ENCODE results near the gene TNC.

Gene TNC

GRCh38 chr9:115158661-115159481 lies 40.9 kb upstream of the TNC start:
- H3K9me3 ChIP-seq: no peaks in the 10 kb centered on the region
- H3K27me3 ChIP-seq: no peaks in the 10 kb centered on the region
- no peak for DNase-seq
- TF ChIP-seq CTCF (IDR thresholded peaks at IDR 0.05; ENCODE audit: low read depth, low read length): no peak
- H3K4me3 ChIP-seq (ENCODE audit: low read depth, low read length): no peak overlapping the region
- H3K4me1 ChIP-seq: no peaks in the 10 kb centered on the region
- H3K36me3 ChIP-seq: no peaks in the 10 kb centered on the region

- TF ChIP-seq CTCF (IDR thresholded peaks at IDR 0.05; ENCODE audit: low read depth, low read length): no peak
- no peaks in the 10 kb centered on the region for H3K4me1 ChIP-seq
- H3K36me3 ChIP-seq: no peaks in the 10 kb centered on the region
- H3K27me3 ChIP-seq: no peaks in the 10 kb centered on the region
- H3K9me3 ChIP-seq: no peaks in the 10 kb centered on the region
- no peak for DNase-seq
- H3K4me3 ChIP-seq (ENCODE audit: low read depth, low read length): no peak overlapping the region
Measured at GRCh38 chr9:115157245-115157674, 39.3 kb upstream of the TNC start.

- Histone ChIP-seq H3K27me3 (no peaks in the 10 kb centered on the region), H3K4me3 (ENCODE audit: low read depth, low read length) (no peak overlapping the region), H3K4me1 (no peaks in the 10 kb centered on the region), H3K36me3 (no peaks in the 10 kb centered on the region), H3K9me3 (no peaks in the 10 kb centered on the region)
- no peak for DNase-seq
- no peak for TF ChIP-seq CTCF (IDR thresholded peaks at IDR 0.05; ENCODE audit: low read depth, low read length)
Measured at GRCh38 chr9:115155037-115155436, 37.1 kb upstream of the TNC start.

- Histone ChIP-seq H3K9me3 (no peaks in the 10 kb centered on the region), H3K4me1 (no peaks in the 10 kb centered on the region), H3K4me3 (ENCODE audit: low read depth, low read length) (no peak overlapping the region), H3K27me3 (no peaks in the 10 kb centered on the region), H3K36me3 (no peaks in the 10 kb centered on the region)
- TF ChIP-seq CTCF (IDR thresholded peaks at IDR 0.05; ENCODE audit: low read depth, low read length): no peak
- DNase-seq: no peak
Measured at GRCh38 chr9:115154617-115155016, 36.7 kb upstream of the TNC start.

- DNase-seq: no peak
- H3K27me3 ChIP-seq: no peaks in the 10 kb centered on the region
- no peaks in the 10 kb centered on the region for H3K9me3 ChIP-seq
- H3K36me3 ChIP-seq: no peaks in the 10 kb centered on the region
- TF ChIP-seq CTCF (IDR thresholded peaks at IDR 0.05; ENCODE audit: low read depth, low read length): no peak
- no peak overlapping the region for H3K4me3 ChIP-seq (ENCODE audit: low read depth, low read length)
- H3K4me1 ChIP-seq: no peaks in the 10 kb centered on the region
Measured at GRCh38 chr9:115152281-115152820, 34.4 kb upstream of the TNC start.

- no peak for TF ChIP-seq CTCF (IDR thresholded peaks at IDR 0.05; ENCODE audit: low read depth, low read length)
- H3K36me3 ChIP-seq: no peaks in the 10 kb centered on the region
Measured at GRCh38 chr9:115148721-115149120, 30.8 kb upstream of the TNC start.

More at GRCh38 chr9:115148721-115149120, 30.8 kb upstream of the TNC start:
- no peaks in the 10 kb centered on the region for H3K4me1 ChIP-seq
- H3K9me3 ChIP-seq: no peaks in the 10 kb centered on the region
- DNase-seq: no peak
- no peak overlapping the region for H3K4me3 ChIP-seq (ENCODE audit: low read depth, low read length)
- H3K27me3 ChIP-seq: no peaks in the 10 kb centered on the region

Data from BE2C (cell line).